AG04449 (cell line): ENCODE measurements around the gene BEND3.
A peak's percentile ranks its signal among the peaks of the same experiment; 100 is the strongest.

Experiments used
- CTCF ChIA-PET: fragments of 350-600 bp; formaldehyde crosslinking; extraction: SDS; loops from one replicate; lab custom pipeline; 2021; ENCODE audit warnings: antibody characterized with exemption; lab: Yijun Ruan, JAX
- POLR2A ChIA-PET: fragments of 400-600, 350-600 bp; formaldehyde crosslinking; extraction: SDS; loops from one replicate; lab custom pipeline; 2020; ENCODE audit warnings: antibody characterized with exemption, inconsistent platforms; lab: Yijun Ruan, JAX
- DNase-seq: peaks from one replicate; pipeline ENCODE4 v3.0.0-alpha.2; 2010; ENCODE audit warnings: low read depth, low spot score
- H3K4me3 ChIP-seq: 2 replicates; pipeline ENCODE4 v1.5.1; 2011; ENCODE audit warnings: low read depth, mild to moderate bottlenecking, control low read depth, low read length
- TF ChIP-seq, protein P1 (sequence below): IDR thresholded peaks from one replicate; pipeline ENCODE4 v1.5.1; 2011; ENCODE audit warnings: mild to moderate bottlenecking, moderate library complexity, low read length, control low read depth, inconsistent platforms; ENCODE audit not compliant: insufficient read depth; ENCODE audit errors: missing control alignments

Gene BEND3

DNA sequence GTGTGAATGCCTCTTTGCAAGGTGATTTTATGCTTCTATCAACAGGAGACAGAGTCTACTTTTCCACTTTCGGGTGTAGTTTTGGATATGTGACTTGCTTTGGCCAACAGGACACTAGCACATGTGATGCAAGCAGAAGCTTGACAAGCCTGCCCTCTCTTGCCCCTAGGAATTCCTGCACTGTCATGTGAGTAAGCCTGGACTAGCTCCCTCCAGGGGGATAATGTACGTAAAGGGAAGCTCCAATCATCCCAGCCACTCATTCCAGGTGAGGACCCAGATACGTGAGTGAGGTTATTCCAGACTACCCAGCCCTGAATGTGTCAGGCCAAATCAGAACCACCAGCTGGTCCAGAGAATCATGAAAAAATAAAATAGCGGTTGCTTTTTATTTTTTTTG, 33.3 kb downstream of the BEND3 start:
- ChIA-PET POLR2A (no interaction called here), CTCF (interaction anchor here (0.7 to 1.3 kb wide), 2 partner anchors 15 to 32 kb away, joined by 3 to 5 read pairs; no protein-coding TSS in a partner anchor)
- no peak for DNase-seq
- TF ChIP-seq, protein P1, sequence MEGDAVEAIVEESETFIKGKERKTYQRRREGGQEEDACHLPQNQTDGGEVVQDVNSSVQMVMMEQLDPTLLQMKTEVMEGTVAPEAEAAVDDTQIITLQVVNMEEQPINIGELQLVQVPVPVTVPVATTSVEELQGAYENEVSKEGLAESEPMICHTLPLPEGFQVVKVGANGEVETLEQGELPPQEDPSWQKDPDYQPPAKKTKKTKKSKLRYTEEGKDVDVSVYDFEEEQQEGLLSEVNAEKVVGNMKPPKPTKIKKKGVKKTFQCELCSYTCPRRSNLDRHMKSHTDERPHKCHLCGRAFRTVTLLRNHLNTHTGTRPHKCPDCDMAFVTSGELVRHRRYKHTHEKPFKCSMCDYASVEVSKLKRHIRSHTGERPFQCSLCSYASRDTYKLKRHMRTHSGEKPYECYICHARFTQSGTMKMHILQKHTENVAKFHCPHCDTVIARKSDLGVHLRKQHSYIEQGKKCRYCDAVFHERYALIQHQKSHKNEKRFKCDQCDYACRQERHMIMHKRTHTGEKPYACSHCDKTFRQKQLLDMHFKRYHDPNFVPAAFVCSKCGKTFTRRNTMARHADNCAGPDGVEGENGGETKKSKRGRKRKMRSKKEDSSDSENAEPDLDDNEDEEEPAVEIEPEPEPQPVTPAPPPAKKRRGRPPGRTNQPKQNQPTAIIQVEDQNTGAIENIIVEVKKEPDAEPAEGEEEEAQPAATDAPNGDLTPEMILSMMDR: no peak
- no peak overlapping the region for H3K4me3 ChIP-seq

GRCh38 chr6:107080036-107080435, 35.3 kb downstream of the BEND3 start:
- POLR2A ChIA-PET: no interaction called here
- no peak for DNase-seq
- TF ChIP-seq, protein P1: peak; percentile 17
- CTCF ChIA-PET: no interaction called here
- no peak overlapping the region for H3K4me3 ChIP-seq

DNA sequence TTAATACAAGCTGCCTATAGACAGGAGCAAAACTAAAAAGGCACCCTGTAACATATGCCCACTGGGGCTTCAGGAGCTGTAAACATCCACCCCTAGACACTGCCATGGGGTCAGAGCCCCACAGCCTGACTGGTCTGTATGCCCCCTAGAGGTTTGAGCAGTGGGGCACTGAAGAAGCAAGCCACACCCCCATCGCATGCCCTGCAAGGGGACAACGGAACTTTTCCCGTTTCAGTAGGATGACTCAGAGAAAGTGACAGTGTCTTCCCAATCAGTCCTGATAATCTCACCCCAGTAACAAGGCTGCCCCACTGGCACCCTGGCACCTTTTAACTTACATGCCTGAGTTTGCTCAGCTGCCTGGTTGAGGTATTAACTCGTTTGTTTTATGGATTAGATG, 35.9 kb downstream of the BEND3 start:
- TF ChIP-seq, protein P1: no peak
- ChIA-PET CTCF (no interaction called here), POLR2A (no interaction called here)
- no peak for DNase-seq
- H3K4me3 ChIP-seq: no peak overlapping the region

DNA sequence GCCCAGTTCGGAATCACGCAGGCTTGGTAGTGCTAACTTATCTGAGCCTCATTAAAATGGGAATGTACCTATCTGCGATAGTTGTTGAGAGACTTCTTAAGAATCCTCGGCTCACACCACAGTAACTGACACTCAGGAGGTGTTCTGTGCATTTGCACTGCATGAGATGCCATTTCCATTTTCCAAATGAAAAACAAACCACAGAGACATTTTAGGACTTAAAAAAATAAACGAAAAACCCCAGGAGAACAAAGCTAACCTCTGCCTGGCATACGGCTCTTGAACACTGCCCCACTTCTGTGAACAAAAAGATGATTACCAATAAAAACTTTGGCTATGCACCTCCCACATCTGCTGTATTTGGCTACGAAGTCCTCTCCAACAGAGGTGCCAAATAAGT, 37.6 kb downstream of the BEND3 start:
- POLR2A ChIA-PET: no interaction called here
- DNase-seq: no peak
- CTCF ChIA-PET: no interaction called here
- TF ChIP-seq, protein P1: no peak
- no peak overlapping the region for H3K4me3 ChIP-seq

DNA sequence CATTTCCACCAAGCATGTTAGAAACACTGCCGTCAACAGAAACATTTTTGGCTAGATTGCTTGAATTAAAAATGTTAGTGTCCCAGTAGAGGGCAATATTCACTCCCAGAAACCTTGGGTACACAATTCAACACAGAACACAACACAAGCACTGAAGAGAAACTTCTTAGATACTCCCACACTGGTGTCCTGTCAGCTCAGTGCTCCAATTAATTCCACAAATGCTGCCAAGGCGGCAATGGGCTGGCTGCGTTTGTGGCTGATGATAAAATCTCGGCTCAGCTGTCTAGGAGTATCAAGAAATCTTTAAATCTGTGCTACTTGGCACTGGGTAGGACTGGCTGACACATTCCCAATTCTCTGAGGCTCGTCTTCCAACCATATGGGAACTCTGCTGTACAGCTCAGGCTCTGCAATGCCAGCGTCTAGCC, 39.3 kb downstream of the BEND3 start:
- no peak overlapping the region for H3K4me3 ChIP-seq
- DNase-seq: no peak
- TF ChIP-seq, protein P1: no peak
- CTCF ChIA-PET: interaction anchor here (1.5 kb wide), 1 partner anchor 37 kb away, joined by 8 read pairs; no protein-coding TSS in a partner anchor
- POLR2A ChIA-PET: no interaction called here

DNA sequence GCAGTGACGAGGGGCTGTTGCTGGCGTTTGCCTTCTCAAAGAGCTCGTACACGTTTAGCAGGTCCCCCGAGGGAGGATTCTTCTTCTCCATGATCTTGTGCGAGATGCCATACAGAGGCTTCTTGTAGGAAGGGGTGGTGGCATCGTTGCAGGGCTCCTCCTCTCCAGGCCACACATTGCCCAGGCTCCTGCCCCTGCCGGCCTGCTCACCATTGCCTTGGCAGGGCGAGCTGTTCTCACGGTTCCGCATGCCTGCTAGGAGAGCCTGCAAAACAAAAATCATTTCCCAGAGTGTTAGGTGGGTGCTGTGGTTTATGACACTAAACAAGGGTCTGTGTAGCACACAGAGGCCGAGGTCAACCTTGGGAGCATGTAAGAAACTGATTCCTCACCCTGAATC, 44.6 kb downstream of the BEND3 start:
- ChIA-PET POLR2A (interaction anchor here (0.6 kb wide), 1 partner anchor 204 kb away, joined by 4 read pairs; no protein-coding TSS in a partner anchor), CTCF (interaction anchor here (0.6 to 1.4 kb wide), 2 partner anchors 9 to 43 kb away, joined by 3 to 4 read pairs; no protein-coding TSS in a partner anchor)
- no peak for DNase-seq
- H3K4me3 ChIP-seq: no peak overlapping the region
- TF ChIP-seq, protein P1: no peak
